IMR-90 (cell line): Measurements from ENCODE around the gene PIGU. TPM values are rescaled to one million over a fixed set of nuclear protein-coding genes. Genes with fewer than 3 reads are reported as not detected.

ENCODE experiments used
- ATAC-seq: fragments of 200-7000 bp; cut with Tn5 transposase; 2 replicates; pipeline ENCODE4 v1.9.1; 2020; ENCODE audit warnings: low read depth, mild to moderate bottlenecking, moderate library complexity
- BruUV-seq: library from RNA; stranded (reverse); fragments of 400-500 nt; replicated peaks from 2 replicates; lab custom pipeline; 2021; lab: Mats Ljungman, UMichigan
- CTCF ChIA-PET: fragments of 300-600 bp; formaldehyde crosslinking; extraction: SDS; loops from one replicate; lab custom pipeline; 2021; ENCODE audit warnings: antibody characterized with exemption; lab: Yijun Ruan, JAX
- POLR2A ChIA-PET: fragments of 300-600 bp; sonication (Branson Sonifier 250); formaldehyde crosslinking; loops from one replicate; lab custom pipeline; 2022; ENCODE audit warnings: antibody characterized with exemption; ENCODE audit not compliant: unreplicated experiment; lab: Charles Lee
- DNase-seq: peaks from one replicate; pipeline ENCODE4 v3.0.0; 2013
- H2AFZ ChIP-seq: replicated peaks from 2 replicates; pipeline ENCODE3; 2013; ENCODE audit warnings: low read length, mild to moderate bottlenecking; ENCODE audit not compliant: poor library complexity
- H2AK5ac ChIP-seq: 2 replicates; pipeline ENCODE4 v1.6.1; 2013; ENCODE audit warnings: low read depth, low read length, inconsistent platforms
- H2AK9ac ChIP-seq: replicated peaks from 2 replicates; pipeline ENCODE3; 2013; ENCODE audit warnings: mild to moderate bottlenecking, low read depth, low read length, moderate library complexity; ENCODE audit not compliant: poor library complexity
- H2BK120ac ChIP-seq: 2 replicates; pipeline ENCODE4 v1.6.1; 2013; ENCODE audit warnings: low read depth, low read length, inconsistent platforms
- H2BK15ac ChIP-seq: 3 replicates; pipeline ENCODE4 v1.6.1; 2013; ENCODE audit warnings: low read depth, low read length, inconsistent platforms
- H2BK20ac ChIP-seq: 2 replicates; pipeline ENCODE4 v1.6.1; 2013; ENCODE audit warnings: low read depth, mild to moderate bottlenecking, inconsistent platforms, low read length, moderate library complexity
- H2BK5ac ChIP-seq: 2 replicates; pipeline ENCODE4 v1.6.1; 2013; ENCODE audit warnings: mild to moderate bottlenecking, low read depth, low read length, inconsistent platforms; ENCODE audit not compliant: poor library complexity, severe bottlenecking
- H3K14ac ChIP-seq: replicated peaks from 2 replicates; pipeline ENCODE4 v1.6.1; 2013; ENCODE audit warnings: low read depth, low read length, inconsistent platforms
- H3K18ac ChIP-seq: 2 replicates; pipeline ENCODE4 v1.6.1; 2013; ENCODE audit warnings: low read depth, low read length, control low read depth
- H3K23ac ChIP-seq: 2 replicates; pipeline ENCODE4 v1.6.1; 2013; ENCODE audit warnings: low read depth, low read length, inconsistent platforms
- H3K27ac ChIP-seq: 2 replicates; pipeline ENCODE4 v1.5.1; 2013; ENCODE audit warnings: mild to moderate bottlenecking, control low read depth, low read length; ENCODE audit not compliant: insufficient read depth
- H3K27me3 ChIP-seq: 2 replicates; pipeline ENCODE4 v1.6.1; 2013; ENCODE audit warnings: low read length; ENCODE audit not compliant: control insufficient read depth, insufficient read depth
- H3K36me3 ChIP-seq: 2 replicates; pipeline ENCODE4 v1.6.1; 2013; ENCODE audit warnings: low read length, mixed read lengths; ENCODE audit not compliant: control insufficient read depth, insufficient read depth
- H3K4ac ChIP-seq: 2 replicates; pipeline ENCODE4 v1.6.1; 2013; ENCODE audit warnings: low read depth, low read length, inconsistent platforms
- H3K4me1 ChIP-seq: 2 replicates; pipeline ENCODE4 v1.6.1; 2013; ENCODE audit warnings: low read length, mixed read lengths; ENCODE audit not compliant: control insufficient read depth, insufficient read depth
- H3K4me2 ChIP-seq: 2 replicates; pipeline ENCODE4 v1.6.1; 2013; ENCODE audit warnings: low read depth, mild to moderate bottlenecking, control low read depth, low read length, moderate library complexity
- H3K4me3 ChIP-seq: 2 replicates; pipeline ENCODE4 v1.5.1; 2013; ENCODE audit warnings: low read depth, mild to moderate bottlenecking, control low read depth, low read length, moderate library complexity; ENCODE audit not compliant: insufficient read depth
- H3K56ac ChIP-seq: 2 replicates; pipeline ENCODE4 v1.6.1; 2013; ENCODE audit warnings: low read length, inconsistent platforms; ENCODE audit not compliant: insufficient read depth; ENCODE audit errors: extremely low read depth
- H3K79me1 ChIP-seq, 2 experiments: 2 replicates each; pipeline ENCODE4 v1.6.1; 2013; ENCODE audit warnings: low read length in 2 of 2, inconsistent platforms in 1 of 2, low read depth in 1 of 2
- H3K9ac ChIP-seq: 2 replicates; pipeline ENCODE4 v1.6.1; 2013; ENCODE audit warnings: low read depth, low read length, control low read depth
- H3K9me1 ChIP-seq: 2 replicates; pipeline ENCODE4 v1.6.1; 2013; ENCODE audit warnings: low read length, inconsistent platforms; ENCODE audit not compliant: insufficient read depth
- H3K9me3 ChIP-seq: 2 replicates; pipeline ENCODE4 v1.6.1; 2013; ENCODE audit warnings: low read length; ENCODE audit not compliant: control insufficient read depth, insufficient read depth
- H4K20me1 ChIP-seq: 2 replicates; pipeline ENCODE4 v1.6.1; 2013; ENCODE audit warnings: low read length, inconsistent platforms; ENCODE audit not compliant: insufficient read depth
- H4K5ac ChIP-seq: 2 replicates; pipeline ENCODE4 v1.6.1; 2013; ENCODE audit warnings: mild to moderate bottlenecking, low read depth, low read length, control low read depth
- H4K8ac ChIP-seq, 2 experiments: 2 replicates each; pipeline ENCODE4 v1.6.1; 2013; ENCODE audit warnings: low read depth in 2 of 2, low read length in 2 of 2, control low read depth in 1 of 2, inconsistent platforms in 1 of 2
- H4K91ac ChIP-seq: 2 replicates; pipeline ENCODE4 v1.6.1; 2013; ENCODE audit warnings: low read depth, low read length, inconsistent platforms; ENCODE audit not compliant: insufficient read depth
- CHD1 ChIP-seq: IDR thresholded peaks from 2 replicates; pipeline ENCODE4 v1.6.1; 2012; ENCODE audit warnings: low read depth, low read length, improper control_type of control experiment
- CTCF ChIP-seq: conservative IDR thresholded peaks from 2 replicates; pipeline ENCODE4 v1.5.1; 2012; ENCODE audit warnings: mild to moderate bottlenecking, low read depth, low read length, improper control_type of control experiment
- ELK1 ChIP-seq: fragments of 150-350 bp; IDR thresholded peaks from 2 replicates; pipeline ENCODE4 v1.6.1; 2016; ENCODE audit warnings: low read depth, mild to moderate bottlenecking, low read length, moderate library complexity, borderline replicate concordance
- MAFK ChIP-seq: IDR thresholded peaks from 2 replicates; pipeline ENCODE4 v1.6.1; 2012; ENCODE audit warnings: low read depth, low read length, improper control_type of control experiment
- MXI1 ChIP-seq: IDR thresholded peaks from 2 replicates; pipeline ENCODE4 v1.6.1; 2012; ENCODE audit warnings: low read depth, mild to moderate bottlenecking, low read length, moderate library complexity, borderline replicate concordance
- POLR2A ChIP-seq: IDR thresholded peaks from 2 replicates; pipeline ENCODE4 v1.6.1; 2012; ENCODE audit warnings: mild to moderate bottlenecking, low read depth, low read length
- RAD21 ChIP-seq: IDR thresholded peaks from 2 replicates; pipeline ENCODE4 v1.6.1; 2012; ENCODE audit warnings: low read length, improper control_type of control experiment
- USF2 ChIP-seq: fragments of 150-350 bp; IDR thresholded peaks from 2 replicates; pipeline ENCODE4 v1.6.1; 2017; ENCODE audit warnings: mild to moderate bottlenecking, antibody characterized with exemption, low read length, low read depth
- WGBS, 2 experiments: methylation state at CpG; one replicate each; pipeline versions ENCODE4 v1.1.5 to v1.1.7; 2013; ENCODE audit warnings: missing lambda C conversion rate in 2 of 2; ENCODE audit not compliant: insufficient read length in 1 of 2; ENCODE audit errors: extremely low coverage in 2 of 2; 5-methylcytosine and 5-hydroxymethylcytosine counted together
- dilution Hi-C: fragments of 300-500 bp; cut with HindIII; formaldehyde crosslinking; loops from one replicate; pipeline ENCODE4 v1.14.3; 2018; ENCODE audit warnings: low sequenced_read_pairs; ENCODE audit not compliant: unreplicated experiment
- in situ Hi-C: fragments of 300-500 bp; cut with MboI; formaldehyde crosslinking; loops from 3 replicates; pipeline ENCODE4 v1.14.3; 2019; ENCODE audit warnings: low sequenced_read_pairs, inconsistent platforms, mixed read lengths
- intact Hi-C: fragments of 100-400 bp; cut with micrococcal nuclease; formaldehyde crosslinking; loops from 2 replicates; pipeline ENCODE4 v1.10.0; 2022
- polyA plus RNA-seq, 3 experiments: library from polyadenylated mRNA; depleted of rRNA; stranded (reverse); fragments of >200 nt; gene quantifications; 2 replicates each; pipeline ENCODE4 v1.2.3, GENCODE V29; 2012; ENCODE audit warnings: low replicate concordance in 1 of 3
- total RNA-seq: library from RNA; depleted of rRNA; stranded (reverse); fragments of >200 nt; gene quantifications from 2 replicates; pipeline ENCODE4 v1.2.3, GENCODE V29; 2012

PIGU gene
- total and polyA plus RNA-seq, 2 of the 4 experiments (the other 2 are of a cell fraction): 11.1 to 31.1 TPM

GRCh38 chr20:34557936-34558319 is 119.0 kb downstream of the PIGU start:
- Histone ChIP-seq H2BK120ac (no peak overlapping the region), H2AK9ac (peak overlapping the region; percentile 31), H3K9me3 (no peaks in the 10 kb centered on the region), H3K79me1 (peaks cover 0 to 13% of the 10 kb centered on the region in 2 experiments; a peak in 2 of 4 replicates), H3K14ac (peak overlapping the region; percentile 3; the same call in 1 of the 2 replicates), H3K4me2 (peak overlapping the region; percentile 94), H3K18ac (no peak overlapping the region), H2BK20ac (no peak overlapping the region), H4K91ac (0 out of 2 replicates have a peak overlapping the region, but pooled peaks have one; percentile 24), H3K56ac (no peak overlapping the region), H3K36me3 (peaks cover 3% of the 10 kb centered on the region; the same call in 1 of the 2 replicates), H3K27me3 (no peaks in the 10 kb centered on the region), H2BK15ac (no peak overlapping the region; the same call in 2 of the 3 replicates), H3K4ac (peak overlapping the region; percentile 61), H4K20me1 (no peaks in the 10 kb centered on the region), H3K9me1 (0 out of 2 replicates have a peak, but pooled peaks cover 3% of the 10 kb centered on the region), H2AFZ (peak overlapping the region; percentile 96), H4K5ac (peak overlapping the region; percentile 87), H3K27ac (peak overlapping the region; percentile 20), H2BK5ac (no peak overlapping the region), H3K9ac (peak overlapping the region; percentile 66), H2AK5ac (0 out of 2 replicates have a peak overlapping the region, but pooled peaks have one; percentile 29), H3K4me3 (peak overlapping the region; percentile 76), H4K8ac (peak overlapping the region; percentile 74 to 98; a peak in 3 of 4 replicates), H3K23ac (peak overlapping the region; percentile 74; the same call in 1 of the 2 replicates), H3K4me1 (peaks cover 2% of the 10 kb centered on the region; the same call in 1 of the 2 replicates)
- BruUV-seq: no TSS peak
- intact Hi-C loops (loop anchor here (5.0 kb wide), 1 partner anchor 144 kb away; the partner anchor contains the start of gene TP53INP2), dilution Hi-C loops (no loop called here), in situ Hi-C loops (no loop called here)
- DNase-seq (no peak), ATAC-seq (no peak)
- ChIA-PET POLR2A (no interaction called here), CTCF (no interaction called here)
- WGBS, 2 experiments: 44% methylated on average over 5 of the region's 11 CpGs; no CpG with 5 or more reads in 1 of the 2 experiments
- TF ChIP-seq MAFK (no peak), CTCF (no peak), CHD1 (no peak), ELK1 (no peak), POLR2A (no peak), USF2 (no peak), RAD21 (no peak), MXI1 (no peak)
